IMR-90 (cell line): ENCODE measurements around the gene TACC2. TPM values are rescaled to one million over a fixed set of nuclear protein-coding genes. Genes with fewer than 3 reads are reported as not detected.

Experiments used
- ATAC-seq: fragments of 200-7000 bp; cut with Tn5 transposase; 2 replicates; pipeline ENCODE4 v1.9.1; 2020; ENCODE audit warnings: low read depth, mild to moderate bottlenecking, moderate library complexity
- BruUV-seq: library from RNA; stranded (reverse); fragments of 400-500 nt; replicated peaks from 2 replicates; lab custom pipeline; 2021; lab: Mats Ljungman, UMichigan
- CTCF ChIA-PET: fragments of 300-600 bp; formaldehyde crosslinking; extraction: SDS; loops from one replicate; lab custom pipeline; 2021; ENCODE audit warnings: antibody characterized with exemption; lab: Yijun Ruan, JAX
- POLR2A ChIA-PET: fragments of 300-600 bp; sonication (Branson Sonifier 250); formaldehyde crosslinking; loops from one replicate; lab custom pipeline; 2022; ENCODE audit warnings: antibody characterized with exemption; ENCODE audit not compliant: unreplicated experiment; lab: Charles Lee
- DNase-seq: peaks from one replicate; pipeline ENCODE4 v3.0.0; 2013
- H2AFZ ChIP-seq: replicated peaks from 2 replicates; pipeline ENCODE3; 2013; ENCODE audit warnings: low read length, mild to moderate bottlenecking; ENCODE audit not compliant: poor library complexity
- H2AK5ac ChIP-seq: 2 replicates; pipeline ENCODE4 v1.6.1; 2013; ENCODE audit warnings: low read depth, low read length, inconsistent platforms
- H2AK9ac ChIP-seq: replicated peaks from 2 replicates; pipeline ENCODE3; 2013; ENCODE audit warnings: mild to moderate bottlenecking, low read depth, low read length, moderate library complexity; ENCODE audit not compliant: poor library complexity
- H2BK120ac ChIP-seq: 2 replicates; pipeline ENCODE4 v1.6.1; 2013; ENCODE audit warnings: low read depth, low read length, inconsistent platforms
- H2BK15ac ChIP-seq: 3 replicates; pipeline ENCODE4 v1.6.1; 2013; ENCODE audit warnings: low read depth, low read length, inconsistent platforms
- H2BK20ac ChIP-seq: 2 replicates; pipeline ENCODE4 v1.6.1; 2013; ENCODE audit warnings: low read depth, mild to moderate bottlenecking, inconsistent platforms, low read length, moderate library complexity
- H2BK5ac ChIP-seq: 2 replicates; pipeline ENCODE4 v1.6.1; 2013; ENCODE audit warnings: mild to moderate bottlenecking, low read depth, low read length, inconsistent platforms; ENCODE audit not compliant: poor library complexity, severe bottlenecking
- H3K14ac ChIP-seq: replicated peaks from 2 replicates; pipeline ENCODE4 v1.6.1; 2013; ENCODE audit warnings: low read depth, low read length, inconsistent platforms
- H3K18ac ChIP-seq: 2 replicates; pipeline ENCODE4 v1.6.1; 2013; ENCODE audit warnings: low read depth, low read length, control low read depth
- H3K23ac ChIP-seq: 2 replicates; pipeline ENCODE4 v1.6.1; 2013; ENCODE audit warnings: low read depth, low read length, inconsistent platforms
- H3K27ac ChIP-seq: 2 replicates; pipeline ENCODE4 v1.5.1; 2013; ENCODE audit warnings: mild to moderate bottlenecking, control low read depth, low read length; ENCODE audit not compliant: insufficient read depth
- H3K27me3 ChIP-seq: 2 replicates; pipeline ENCODE4 v1.6.1; 2013; ENCODE audit warnings: low read length; ENCODE audit not compliant: control insufficient read depth, insufficient read depth
- H3K36me3 ChIP-seq: 2 replicates; pipeline ENCODE4 v1.6.1; 2013; ENCODE audit warnings: low read length, mixed read lengths; ENCODE audit not compliant: control insufficient read depth, insufficient read depth
- H3K4ac ChIP-seq: 2 replicates; pipeline ENCODE4 v1.6.1; 2013; ENCODE audit warnings: low read depth, low read length, inconsistent platforms
- H3K4me1 ChIP-seq: 2 replicates; pipeline ENCODE4 v1.6.1; 2013; ENCODE audit warnings: low read length, mixed read lengths; ENCODE audit not compliant: control insufficient read depth, insufficient read depth
- H3K4me2 ChIP-seq: 2 replicates; pipeline ENCODE4 v1.6.1; 2013; ENCODE audit warnings: low read depth, mild to moderate bottlenecking, control low read depth, low read length, moderate library complexity
- H3K4me3 ChIP-seq: 2 replicates; pipeline ENCODE4 v1.5.1; 2013; ENCODE audit warnings: low read depth, mild to moderate bottlenecking, control low read depth, low read length, moderate library complexity; ENCODE audit not compliant: insufficient read depth
- H3K56ac ChIP-seq: 2 replicates; pipeline ENCODE4 v1.6.1; 2013; ENCODE audit warnings: low read length, inconsistent platforms; ENCODE audit not compliant: insufficient read depth; ENCODE audit errors: extremely low read depth
- H3K79me1 ChIP-seq, 2 experiments: 2 replicates each; pipeline ENCODE4 v1.6.1; 2013; ENCODE audit warnings: low read length in 2 of 2, inconsistent platforms in 1 of 2, low read depth in 1 of 2
- H3K9ac ChIP-seq: 2 replicates; pipeline ENCODE4 v1.6.1; 2013; ENCODE audit warnings: low read depth, low read length, control low read depth
- H3K9me1 ChIP-seq: 2 replicates; pipeline ENCODE4 v1.6.1; 2013; ENCODE audit warnings: low read length, inconsistent platforms; ENCODE audit not compliant: insufficient read depth
- H3K9me3 ChIP-seq: 2 replicates; pipeline ENCODE4 v1.6.1; 2013; ENCODE audit warnings: low read length; ENCODE audit not compliant: control insufficient read depth, insufficient read depth
- H4K20me1 ChIP-seq: 2 replicates; pipeline ENCODE4 v1.6.1; 2013; ENCODE audit warnings: low read length, inconsistent platforms; ENCODE audit not compliant: insufficient read depth
- H4K5ac ChIP-seq: 2 replicates; pipeline ENCODE4 v1.6.1; 2013; ENCODE audit warnings: mild to moderate bottlenecking, low read depth, low read length, control low read depth
- H4K8ac ChIP-seq, 2 experiments: 2 replicates each; pipeline ENCODE4 v1.6.1; 2013; ENCODE audit warnings: low read depth in 2 of 2, low read length in 2 of 2, control low read depth in 1 of 2, inconsistent platforms in 1 of 2
- H4K91ac ChIP-seq: 2 replicates; pipeline ENCODE4 v1.6.1; 2013; ENCODE audit warnings: low read depth, low read length, inconsistent platforms; ENCODE audit not compliant: insufficient read depth
- BHLHE40 ChIP-seq: fragments of 150-350 bp; IDR thresholded peaks from 2 replicates; pipeline ENCODE4 v1.6.1; 2016; ENCODE audit warnings: mild to moderate bottlenecking, low read depth, low read length
- CEBPB ChIP-seq: IDR thresholded peaks from 2 replicates; pipeline ENCODE4 v1.6.1; 2012; ENCODE audit warnings: low read depth, low read length, improper control_type of control experiment
- CHD1 ChIP-seq: IDR thresholded peaks from 2 replicates; pipeline ENCODE4 v1.6.1; 2012; ENCODE audit warnings: low read depth, low read length, improper control_type of control experiment
- CTCF ChIP-seq: conservative IDR thresholded peaks from 2 replicates; pipeline ENCODE4 v1.5.1; 2012; ENCODE audit warnings: mild to moderate bottlenecking, low read depth, low read length, improper control_type of control experiment
- FOS ChIP-seq: fragments of 150-350 bp; IDR thresholded peaks from 2 replicates; pipeline ENCODE4 v1.6.1; 2016; ENCODE audit warnings: low read depth, low read length
- MAFK ChIP-seq: IDR thresholded peaks from 2 replicates; pipeline ENCODE4 v1.6.1; 2012; ENCODE audit warnings: low read depth, low read length, improper control_type of control experiment
- MAZ ChIP-seq: IDR thresholded peaks from 2 replicates; pipeline ENCODE4 v1.6.1; 2012; ENCODE audit warnings: low read depth, mild to moderate bottlenecking, low read length, improper control_type of control experiment, moderate library complexity, borderline replicate concordance
- MXI1 ChIP-seq: IDR thresholded peaks from 2 replicates; pipeline ENCODE4 v1.6.1; 2012; ENCODE audit warnings: low read depth, mild to moderate bottlenecking, low read length, moderate library complexity, borderline replicate concordance
- NFE2L2 ChIP-seq: fragments of 150-350 bp; IDR thresholded peaks from 2 replicates; pipeline ENCODE4 v1.6.1; 2016; ENCODE audit warnings: low read depth, mild to moderate bottlenecking, low read length
- POLR2A ChIP-seq: IDR thresholded peaks from 2 replicates; pipeline ENCODE4 v1.6.1; 2012; ENCODE audit warnings: mild to moderate bottlenecking, low read depth, low read length
- RAD21 ChIP-seq: IDR thresholded peaks from 2 replicates; pipeline ENCODE4 v1.6.1; 2012; ENCODE audit warnings: low read length, improper control_type of control experiment
- RCOR1 ChIP-seq: IDR thresholded peaks from 2 replicates; pipeline ENCODE4 v1.6.1; 2012; ENCODE audit warnings: mild to moderate bottlenecking, low read length, improper control_type of control experiment; ENCODE audit not compliant: insufficient replicate concordance
- RFX5 ChIP-seq: IDR thresholded peaks from 2 replicates; pipeline ENCODE4 v1.8.0; 2012; ENCODE audit warnings: low read depth, mild to moderate bottlenecking, low read length, moderate library complexity
- SMC3 ChIP-seq: fragments of 150-350 bp; IDR thresholded peaks from 2 replicates; pipeline ENCODE4 v1.6.1; 2016; ENCODE audit warnings: low read depth, mild to moderate bottlenecking, antibody characterized with exemption, low read length, moderate library complexity
- WGBS, 2 experiments: methylation state at CpG; one replicate each; pipeline versions ENCODE4 v1.1.5 to v1.1.7; 2013; ENCODE audit warnings: missing lambda C conversion rate in 2 of 2; ENCODE audit not compliant: insufficient read length in 1 of 2; ENCODE audit errors: extremely low coverage in 2 of 2; 5-methylcytosine and 5-hydroxymethylcytosine counted together
- dilution Hi-C: fragments of 300-500 bp; cut with HindIII; formaldehyde crosslinking; loops from one replicate; pipeline ENCODE4 v1.14.3; 2018; ENCODE audit warnings: low sequenced_read_pairs; ENCODE audit not compliant: unreplicated experiment
- in situ Hi-C: fragments of 300-500 bp; cut with MboI; formaldehyde crosslinking; loops from 3 replicates; pipeline ENCODE4 v1.14.3; 2019; ENCODE audit warnings: low sequenced_read_pairs, inconsistent platforms, mixed read lengths
- intact Hi-C: fragments of 100-400 bp; cut with micrococcal nuclease; formaldehyde crosslinking; loops from 2 replicates; pipeline ENCODE4 v1.10.0; 2022
- polyA plus RNA-seq, 3 experiments: library from polyadenylated mRNA; depleted of rRNA; stranded (reverse); fragments of >200 nt; gene quantifications; 2 replicates each; pipeline ENCODE4 v1.2.3, GENCODE V29; 2012; ENCODE audit warnings: low replicate concordance in 1 of 3
- total RNA-seq: library from RNA; depleted of rRNA; stranded (reverse); fragments of >200 nt; gene quantifications from 2 replicates; pipeline ENCODE4 v1.2.3, GENCODE V29; 2012
- TF ChIP-seq, protein P1 (sequence below): fragments of 150-350 bp; IDR thresholded peaks from 2 replicates; pipeline ENCODE4 v1.6.1; 2016; ENCODE audit warnings: low read depth, mild to moderate bottlenecking, low read length, moderate library complexity, borderline replicate concordance
- TF ChIP-seq, protein P2 (sequence below): fragments of 150-350 bp; IDR thresholded peaks from 2 replicates; pipeline ENCODE4 v1.6.1; 2017; ENCODE audit warnings: mild to moderate bottlenecking, antibody characterized with exemption, low read length, low read depth

Gene TACC2
- total and polyA plus RNA-seq, 2 of the 4 experiments (the other 2 are of a cell fraction), result 2.9 to 15.4 TPM

GRCh38 chr10:122178655-122179054, 189.7 kb downstream of the TACC2 start:
- H3K27ac ChIP-seq, result no peak overlapping the region
- no peak overlapping the region for H2AK5ac ChIP-seq
- no peak overlapping the region for H2AK9ac ChIP-seq
- no peak overlapping the region for H3K14ac ChIP-seq
- H3K23ac ChIP-seq, result no peak overlapping the region
- H4K91ac ChIP-seq, result no peak overlapping the region
- WGBS, 2 experiments, result no CpG with 5 or more reads among the region's 3 CpGs
- no peak overlapping the region for H4K8ac ChIP-seq
- no peak overlapping the region for H2BK20ac ChIP-seq
- no peaks in the 10 kb centered on the region for H3K27me3 ChIP-seq
- H3K18ac ChIP-seq, result no peak overlapping the region
- dilution Hi-C loops, result no loop called here
- no peak for DNase-seq
- no peak overlapping the region for H2BK15ac ChIP-seq
- in situ Hi-C loops, result no loop called here
- peaks cover 11% of the 10 kb centered on the region for H3K9me1 ChIP-seq
- no peak overlapping the region for H3K9ac ChIP-seq
- no peak overlapping the region for H2BK120ac ChIP-seq
- H3K79me1 ChIP-seq, result peaks cover 10 to 57% of the 10 kb centered on the region in 2 experiments
- no peak overlapping the region for H3K4me3 ChIP-seq
- H2AFZ ChIP-seq, result no peak overlapping the region
- H2BK5ac ChIP-seq, result no peak overlapping the region
- no peak overlapping the region for H3K56ac ChIP-seq
- H3K36me3 ChIP-seq, result no peaks in the 10 kb centered on the region
- H4K5ac ChIP-seq, result no peak overlapping the region
- POLR2A ChIA-PET, result no interaction called here
- intact Hi-C loops, result no loop called here
- no peak overlapping the region for H3K4me2 ChIP-seq
- no TSS peak for BruUV-seq
- no peak for ATAC-seq
- peaks cover 11% of the 10 kb centered on the region for H3K4me1 ChIP-seq
- TF ChIP-seq SMC3 (no peak), CEBPB (no peak), CTCF (no peak), POLR2A (no peak), RCOR1 (no peak), RFX5 (no peak), NFE2L2 (no peak), RAD21 (no peak), BHLHE40 (no peak), MAFK (no peak), CHD1 (no peak), MXI1 (no peak), MAZ (no peak), FOS (no peak)
- TF ChIP-seq, protein P1, sequence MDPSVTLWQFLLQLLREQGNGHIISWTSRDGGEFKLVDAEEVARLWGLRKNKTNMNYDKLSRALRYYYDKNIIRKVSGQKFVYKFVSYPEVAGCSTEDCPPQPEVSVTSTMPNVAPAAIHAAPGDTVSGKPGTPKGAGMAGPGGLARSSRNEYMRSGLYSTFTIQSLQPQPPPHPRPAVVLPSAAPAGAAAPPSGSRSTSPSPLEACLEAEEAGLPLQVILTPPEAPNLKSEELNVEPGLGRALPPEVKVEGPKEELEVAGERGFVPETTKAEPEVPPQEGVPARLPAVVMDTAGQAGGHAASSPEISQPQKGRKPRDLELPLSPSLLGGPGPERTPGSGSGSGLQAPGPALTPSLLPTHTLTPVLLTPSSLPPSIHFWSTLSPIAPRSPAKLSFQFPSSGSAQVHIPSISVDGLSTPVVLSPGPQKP, result no peak
- TF ChIP-seq, protein P2, sequence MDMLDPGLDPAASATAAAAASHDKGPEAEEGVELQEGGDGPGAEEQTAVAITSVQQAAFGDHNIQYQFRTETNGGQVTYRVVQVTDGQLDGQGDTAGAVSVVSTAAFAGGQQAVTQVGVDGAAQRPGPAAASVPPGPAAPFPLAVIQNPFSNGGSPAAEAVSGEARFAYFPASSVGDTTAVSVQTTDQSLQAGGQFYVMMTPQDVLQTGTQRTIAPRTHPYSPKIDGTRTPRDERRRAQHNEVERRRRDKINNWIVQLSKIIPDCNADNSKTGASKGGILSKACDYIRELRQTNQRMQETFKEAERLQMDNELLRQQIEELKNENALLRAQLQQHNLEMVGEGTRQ, result no peak
- H3K9me3 ChIP-seq, result no peaks in the 10 kb centered on the region
- no peak overlapping the region for H3K4ac ChIP-seq
- peaks cover 5% of the 10 kb centered on the region; the same call in 1 of the 2 replicates for H4K20me1 ChIP-seq
- CTCF ChIA-PET, result no interaction called here
